Mucosa of descending colon (tissue), 3 donors: ENCODE results near the gene CYP19A1. TPM values are rescaled to one million over a fixed set of nuclear protein-coding genes. Genes with fewer than 3 reads are reported as not detected.

Experiments used
- ATAC-seq: fragments of 200-7000 bp; cut with Tn5 transposase; one replicate; pipeline ENCODE4 v1.9.1; 2020; ENCODE audit warnings: mild to moderate bottlenecking, moderate library complexity
- DNase-seq, 3 donors: peaks; one replicate each; pipeline ENCODE4 v3.0.0-alpha.2; 2020
- H3K36me3 ChIP-seq: fragments of 200-600 bp; one replicate; pipeline ENCODE4 v1.8.0; 2021; ENCODE audit warnings: low read depth, mild to moderate bottlenecking
- H3K4me1 ChIP-seq: fragments of 200-600 bp; one replicate; pipeline ENCODE4 v1.8.0; 2021; ENCODE audit warnings: low read depth, mild to moderate bottlenecking
- H3K4me3 ChIP-seq: fragments of 200-600 bp; one replicate; pipeline ENCODE4 v1.8.0; 2021; ENCODE audit warnings: mild to moderate bottlenecking
- H3K9me3 ChIP-seq: fragments of 200-600 bp; one replicate; pipeline ENCODE4 v1.8.0; 2021; ENCODE audit warnings: mild to moderate bottlenecking
- intact Hi-C, 2 donors: fragments of 100-400 bp; cut with DNase I in 1 of 2; cut with micrococcal nuclease in 1 of 2; formaldehyde crosslinking; loops; one replicate each; pipeline versions ENCODE4 v1.11.0 to v1.11.1; 2022; cut with DNase I, micrococcal nuclease
- total RNA-seq, 3 donors: library from RNA; stranded (reverse); fragmentation: NEBNext Ultra II Directional in 2 of 3; extraction: Animal tissue kit (Norgen Biotek cat#: 25700) in 2 of 3; gene quantifications; one replicate each; pipeline versions ENCODE4 v1.2.1 to v1.2.4, GENCODE V29; 2021 to 2023
- TF ChIP-seq, protein P1 (sequence below): fragments of 200-600 bp; IDR thresholded peaks from one replicate; pipeline ENCODE4 v1.8.0; 2022; ENCODE audit warnings: antibody characterized with exemption, mild to moderate bottlenecking
- donor health status: DM: no; HTN: no; CAD: no; lungs with moderate emphysema.
- donor health status: DM: no; HTN: no; CAD: no.
- donor health status: DM: no; HTN: yes; CAD: no.

The CYP19A1 gene
- total RNA-seq, 3 donors from 2014 or later = 0.06 to 0.63 (median 0.23) TPM

DNA sequence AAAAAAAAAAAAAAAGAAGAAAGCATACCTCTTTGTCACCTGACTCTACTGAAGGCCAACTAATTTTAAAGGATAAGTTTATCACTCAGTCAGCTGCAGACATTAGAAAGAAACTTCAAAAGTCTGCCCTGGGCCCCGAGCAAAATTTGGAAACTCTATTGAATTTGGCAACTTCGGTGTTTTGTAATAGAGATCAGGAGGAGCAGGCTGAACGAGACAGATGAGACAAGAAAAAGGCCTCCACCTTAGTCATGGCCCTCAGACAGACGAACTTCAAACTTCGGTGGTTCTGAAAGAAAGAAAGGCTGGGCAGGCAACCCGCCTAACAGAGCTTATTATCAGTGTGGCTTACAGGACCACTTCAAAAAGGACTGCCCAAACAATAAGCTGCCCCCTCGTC is 21.6 kb upstream of the CYP19A1 start:
- intact Hi-C loops = no loop called here
- H3K9me3 ChIP-seq = no peaks in the 10 kb centered on the region
- TF ChIP-seq, protein P1, sequence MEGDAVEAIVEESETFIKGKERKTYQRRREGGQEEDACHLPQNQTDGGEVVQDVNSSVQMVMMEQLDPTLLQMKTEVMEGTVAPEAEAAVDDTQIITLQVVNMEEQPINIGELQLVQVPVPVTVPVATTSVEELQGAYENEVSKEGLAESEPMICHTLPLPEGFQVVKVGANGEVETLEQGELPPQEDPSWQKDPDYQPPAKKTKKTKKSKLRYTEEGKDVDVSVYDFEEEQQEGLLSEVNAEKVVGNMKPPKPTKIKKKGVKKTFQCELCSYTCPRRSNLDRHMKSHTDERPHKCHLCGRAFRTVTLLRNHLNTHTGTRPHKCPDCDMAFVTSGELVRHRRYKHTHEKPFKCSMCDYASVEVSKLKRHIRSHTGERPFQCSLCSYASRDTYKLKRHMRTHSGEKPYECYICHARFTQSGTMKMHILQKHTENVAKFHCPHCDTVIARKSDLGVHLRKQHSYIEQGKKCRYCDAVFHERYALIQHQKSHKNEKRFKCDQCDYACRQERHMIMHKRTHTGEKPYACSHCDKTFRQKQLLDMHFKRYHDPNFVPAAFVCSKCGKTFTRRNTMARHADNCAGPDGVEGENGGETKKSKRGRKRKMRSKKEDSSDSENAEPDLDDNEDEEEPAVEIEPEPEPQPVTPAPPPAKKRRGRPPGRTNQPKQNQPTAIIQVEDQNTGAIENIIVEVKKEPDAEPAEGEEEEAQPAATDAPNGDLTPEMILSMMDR = no peak
- DNase-seq = no peak
- H3K4me1 ChIP-seq = no peaks in the 10 kb centered on the region
- no peaks in the 10 kb centered on the region for H3K36me3 ChIP-seq
- no peak for ATAC-seq
- no peak overlapping the region for H3K4me3 ChIP-seq

DNA sequence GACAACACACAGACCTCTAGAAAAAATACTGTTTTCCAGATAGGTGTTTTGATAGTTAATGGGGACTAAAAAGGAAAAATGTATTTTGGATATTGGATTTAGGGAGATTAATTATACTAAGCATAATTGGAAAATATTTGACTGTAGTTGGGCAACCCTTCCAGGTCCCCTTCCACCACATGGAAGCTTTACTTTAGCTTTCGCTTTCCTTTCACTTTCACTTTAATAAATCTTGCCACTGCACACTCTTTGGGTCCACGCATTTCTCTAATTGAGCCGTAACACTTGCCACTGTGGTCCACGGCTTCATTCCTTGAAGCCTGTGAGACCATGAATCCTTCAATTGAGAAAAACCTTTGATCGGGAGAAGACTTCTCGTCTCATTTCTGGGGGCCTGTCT is 18.6 kb upstream of the CYP19A1 start:
- ATAC-seq (no peak), DNase-seq (no peak)

GRCh38 chr15:51356147-51356546 is 17.8 kb upstream of the CYP19A1 start:
- TF ChIP-seq, protein P1 = no peak
- intact Hi-C loops = no loop called here

More for the DNA sequence above, 18.6 kb upstream of the CYP19A1 start:
- intact Hi-C loops = no loop called here
- TF ChIP-seq, protein P1 = no peak
- no peaks in the 10 kb centered on the region for H3K36me3 ChIP-seq
- no peak overlapping the region for H3K4me3 ChIP-seq
- no peaks in the 10 kb centered on the region for H3K4me1 ChIP-seq
- H3K9me3 ChIP-seq = no peaks in the 10 kb centered on the region

GRCh38 chr15:51355096-51355495 is 16.7 kb upstream of the CYP19A1 start:
- intact Hi-C loops = no loop called here
- TF ChIP-seq, protein P1 = no peak
- ATAC-seq = no peak
- no peaks in the 10 kb centered on the region for H3K36me3 ChIP-seq
- DNase-seq = no peak
- no peaks in the 10 kb centered on the region for H3K4me1 ChIP-seq
- H3K9me3 ChIP-seq = no peaks in the 10 kb centered on the region
- no peak overlapping the region for H3K4me3 ChIP-seq

More at GRCh38 chr15:51356147-51356546, 17.8 kb upstream of the CYP19A1 start:
- ATAC-seq (no peak), DNase-seq (no peak)
- H3K4me3 ChIP-seq = no peak overlapping the region
- no peaks in the 10 kb centered on the region for H3K4me1 ChIP-seq
- no peaks in the 10 kb centered on the region for H3K9me3 ChIP-seq
- H3K36me3 ChIP-seq = no peaks in the 10 kb centered on the region

DNA sequence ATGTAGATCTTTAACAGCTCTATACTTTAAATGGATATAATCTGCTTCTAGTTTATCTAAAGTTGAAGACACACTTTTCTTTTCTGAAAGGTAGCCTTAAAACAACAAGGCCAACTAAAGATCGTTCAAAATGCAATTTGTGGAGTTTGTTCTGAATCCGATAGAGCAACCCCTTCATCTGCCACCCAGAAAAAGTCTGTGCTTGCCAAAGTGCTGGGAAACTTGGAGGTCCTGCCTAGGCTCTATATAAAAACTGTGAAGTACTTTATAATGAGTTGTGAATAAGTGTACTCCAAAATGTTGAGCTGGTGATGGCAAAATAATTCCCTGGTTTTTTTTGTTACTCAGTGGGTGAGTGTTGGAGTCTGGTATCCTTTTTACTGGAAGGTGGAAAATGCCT is 15.6 kb upstream of the CYP19A1 start:
- ATAC-seq (no peak), DNase-seq (no peak)
- TF ChIP-seq, protein P1 = no peak
- Histone ChIP-seq H3K4me3 (no peak overlapping the region), H3K4me1 (peaks cover 2% of the 10 kb centered on the region), H3K36me3 (no peaks in the 10 kb centered on the region), H3K9me3 (no peaks in the 10 kb centered on the region)
- intact Hi-C loops = no loop called here

DNA sequence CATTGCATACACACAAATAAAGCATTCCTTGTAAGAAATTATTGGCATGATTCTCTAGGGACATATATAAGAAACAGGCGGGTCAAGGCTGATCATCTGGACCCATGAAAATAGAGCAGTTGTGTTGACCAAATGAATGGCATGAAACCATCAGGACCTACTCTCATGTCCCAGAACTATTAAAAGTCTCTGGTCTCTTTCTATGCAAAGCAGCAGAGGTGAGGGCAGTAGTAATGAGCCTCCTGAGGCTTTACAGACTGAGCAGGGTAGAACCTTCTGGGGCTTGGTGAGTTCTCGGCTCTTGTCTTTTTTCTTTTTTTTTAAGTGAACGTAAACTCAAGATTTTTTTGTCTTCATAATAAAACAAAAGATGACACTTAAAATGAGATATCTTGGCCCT is 12.3 kb upstream of the CYP19A1 start:
- H3K4me1 ChIP-seq = peaks cover 2% of the 10 kb centered on the region
- TF ChIP-seq, protein P1 = no peak
- no peak for ATAC-seq
- intact Hi-C loops = no loop called here
- no peaks in the 10 kb centered on the region for H3K9me3 ChIP-seq
- H3K36me3 ChIP-seq = no peaks in the 10 kb centered on the region
- no peak for DNase-seq
- no peak overlapping the region for H3K4me3 ChIP-seq
